DOHH2 (cell line): ENCODE measurements around the gene ARHGEF7.

Experiments used
- CTCF ChIP-seq: fragments of 200-600 bp; sonication (generic); IDR thresholded peaks from one replicate; pipeline ENCODE4 v1.5.1; 2014; ENCODE audit warnings: antibody characterized with exemption, mild to moderate bottlenecking, low read depth, low read length; ENCODE audit not compliant: poor library complexity, severe bottlenecking
- EZH2phosphoT487 ChIP-seq: fragments of 200-600 bp; sonication (generic); IDR thresholded peaks from 2 replicates; pipeline ENCODE4 v1.6.1; 2017; ENCODE audit warnings: borderline replicate concordance, mild to moderate bottlenecking, antibody characterized with exemption, low read length, moderate library complexity, mixed read lengths

- TF ChIP-seq CTCF = no peak
- TF ChIP-seq EZH2phosphoT487 = no peak
These were observed 213.7 kb downstream of the ARHGEF7 start for GRCh38 chr13:111328574-111329410.
